H1 (cell line): Measurements from ENCODE around the gene INAFM2. TPM values are rescaled to one million over a fixed set of nuclear protein-coding genes. Genes with fewer than 3 reads are reported as not detected.

Experiments used
- CTCF ChIA-PET: fragments of 300-600 bp; sonication (Branson Sonifier 250); formaldehyde crosslinking; loops from one replicate; lab custom pipeline; 2021; ENCODE audit not compliant: partially characterized antibody; lab: Charles Lee
- POLR2A ChIA-PET: fragments of 300-600 bp; sonication (Branson Sonifier 250); formaldehyde crosslinking; loops from one replicate; lab custom pipeline; 2021; ENCODE audit warnings: inconsistent platforms; ENCODE audit not compliant: partially characterized antibody; lab: Charles Lee
- DNase-seq, 2 experiments: peaks; one replicate each; pipeline versions ENCODE4 v3.0.0 to v3.0.0-alpha.2; 2010 to 2022; ENCODE audit warnings: low spot score in 2 of 2, low read depth in 1 of 2, mixed read lengths in 1 of 2
- FAIRE-seq: peaks from 2 replicates; lab custom pipeline; 2011; peaks lifted over from hg19 to GRCh38; lab: Jason Lieb, UNC
- H2AFZ ChIP-seq: 2 replicates; pipeline ENCODE4 v1.8.1; 2012; ENCODE audit warnings: low read length, inconsistent platforms
- H2AK5ac ChIP-seq: 2 replicates; pipeline ENCODE4 v1.6.1; 2013; ENCODE audit warnings: low read depth, low read length
- H2BK120ac ChIP-seq: replicated peaks from 2 replicates; pipeline ENCODE3; 2013; ENCODE audit warnings: low read depth, low read length, inconsistent platforms
- H2BK12ac ChIP-seq: 2 replicates; pipeline ENCODE4 v1.6.1; 2013; ENCODE audit warnings: low read depth, low read length
- H2BK15ac ChIP-seq: 2 replicates; pipeline ENCODE4 v1.6.1; 2013; ENCODE audit warnings: low read length
- H2BK20ac ChIP-seq: 2 replicates; pipeline ENCODE4 v1.6.1; 2013; ENCODE audit warnings: low read length
- H2BK5ac ChIP-seq: 2 replicates; pipeline ENCODE4 v1.6.1; 2013; ENCODE audit warnings: low read depth, low read length
- H3K14ac ChIP-seq: 2 replicates; pipeline ENCODE4 v1.6.1; 2013; ENCODE audit warnings: inconsistent platforms; ENCODE audit not compliant: insufficient read length
- H3K18ac ChIP-seq: 2 replicates; pipeline ENCODE4 v1.6.1; 2013; ENCODE audit warnings: low read length; ENCODE audit errors: extremely low read depth
- H3K23ac ChIP-seq: 2 replicates; pipeline ENCODE4 v1.6.1; 2013; ENCODE audit warnings: inconsistent platforms; ENCODE audit not compliant: insufficient read length
- H3K23me2 ChIP-seq: 2 replicates; pipeline ENCODE4 v1.6.1; 2013; ENCODE audit warnings: low read depth, low read length
- H3K27ac ChIP-seq: 2 replicates; pipeline ENCODE4 v1.6.1; 2011; ENCODE audit warnings: low read depth, low read length, inconsistent platforms
- H3K27me3 ChIP-seq, 4 experiments: replicated peaks in 1 of 4; 1 replicate in 1 of 4; 2 replicates in 3 of 4; pipeline versions ENCODE4 v1.6.1 to v1.8.1; 2011 to 2013; ENCODE audit warnings: low read length in 3 of 4, mild to moderate bottlenecking in 3 of 4, inconsistent platforms in 2 of 4, mixed read lengths in 2 of 4, moderate library complexity in 1 of 4; ENCODE audit not compliant: control insufficient read depth in 3 of 4, insufficient read depth in 3 of 4; ENCODE audit errors: extremely low read depth in 1 of 4
- H3K36me3 ChIP-seq, 4 experiments: 2 replicates each; pipeline versions ENCODE4 v1.6.1 to v1.8.1; 2011 to 2013; ENCODE audit warnings: mild to moderate bottlenecking in 4 of 4, low read length in 3 of 4, moderate library complexity in 2 of 4, control low read depth in 1 of 4, inconsistent platforms in 1 of 4; ENCODE audit not compliant: insufficient read depth in 4 of 4, control insufficient read depth in 2 of 4
- H3K4ac ChIP-seq: replicated peaks from 2 replicates; pipeline ENCODE3; 2013; ENCODE audit warnings: low read length, low read depth, mixed read lengths, inconsistent platforms; ENCODE audit not compliant: insufficient read length
- H3K4me1 ChIP-seq, 4 experiments: replicated peaks in 1 of 4; 1 replicate in 1 of 4; 2 replicates in 3 of 4; pipeline versions ENCODE4 v1.6.1 to v1.8.1; 2011 to 2013; ENCODE audit warnings: low read length in 3 of 4, inconsistent platforms in 2 of 4, mixed read lengths in 1 of 4; ENCODE audit not compliant: insufficient read depth in 4 of 4, control insufficient read depth in 3 of 4
- H3K4me2 ChIP-seq, 2 experiments: 2 replicates each; pipeline versions ENCODE4 v1.6.1 to v1.8.1; 2011 to 2013; ENCODE audit warnings: low read depth in 2 of 2, low read length in 2 of 2, control low read depth in 1 of 2, inconsistent platforms in 1 of 2, mild to moderate bottlenecking in 1 of 2; ENCODE audit not compliant: insufficient read depth in 1 of 2
- H3K4me3 ChIP-seq, 4 experiments: fragments of 200-600, 300-600 bp in 1 of 4; sonication (generic), shearing (Covaris generic), sonication (Bioruptor Twin) in 1 of 4; 2 replicates each; pipeline versions ENCODE4 v1.5.1 to v1.8.1; 2011 to 2016; ENCODE audit warnings: low read length in 4 of 4, low read depth in 3 of 4, control low read depth in 2 of 4, inconsistent platforms in 2 of 4, mild to moderate bottlenecking in 2 of 4, mixed read lengths in 1 of 4, moderate library complexity in 1 of 4; ENCODE audit not compliant: insufficient read depth in 2 of 4; ENCODE audit errors: extremely low read depth in 1 of 4
- H3K56ac ChIP-seq: replicated peaks from 2 replicates; pipeline ENCODE3; 2013; ENCODE audit warnings: low read depth, mild to moderate bottlenecking, mixed read lengths, low read length, inconsistent platforms; ENCODE audit not compliant: insufficient read length
- H3K79me1 ChIP-seq: 2 replicates; pipeline ENCODE4 v1.6.1; 2013; ENCODE audit warnings: low read depth, low read length, control low read depth
- H3K79me2 ChIP-seq, 2 experiments: 2 replicates each; pipeline versions ENCODE4 v1.6.1 to v1.8.1; 2012 to 2013; ENCODE audit warnings: low read length in 2 of 2, mild to moderate bottlenecking in 2 of 2, inconsistent platforms in 1 of 2; ENCODE audit not compliant: insufficient read depth in 2 of 2, control insufficient read depth in 1 of 2
- H3K9ac ChIP-seq, 4 experiments: replicated peaks in 1 of 4; 1 replicate in 1 of 4; 2 replicates in 3 of 4; pipeline versions ENCODE4 v1.6.1 to v1.8.1; 2011 to 2013; ENCODE audit warnings: low read depth in 3 of 4, low read length in 3 of 4, control low read depth in 2 of 4, mild to moderate bottlenecking in 2 of 4, moderate library complexity in 2 of 4, inconsistent platforms in 1 of 4; ENCODE audit errors: extremely low read depth in 1 of 4
- H3K9me3 ChIP-seq, 2 experiments: 2 replicates each; pipeline versions ENCODE4 v1.6.1 to v1.8.1; 2012 to 2013; ENCODE audit warnings: mild to moderate bottlenecking in 2 of 2, moderate library complexity in 2 of 2, control low read depth in 1 of 2, inconsistent platforms in 1 of 2, low read depth in 1 of 2, low read length in 1 of 2, mixed read lengths in 1 of 2; ENCODE audit not compliant: insufficient read depth in 2 of 2
- H4K20me1 ChIP-seq, 2 experiments: replicated peaks in 1 of 2; 2 replicates each; pipeline versions ENCODE3 to v1.8.1; 2011 to 2013; ENCODE audit warnings: inconsistent platforms in 2 of 2, low read length in 2 of 2, mild to moderate bottlenecking in 1 of 2; ENCODE audit not compliant: insufficient read depth in 2 of 2, control insufficient read depth in 1 of 2
- H4K5ac ChIP-seq: 2 replicates; pipeline ENCODE4 v1.6.1; 2013; ENCODE audit warnings: low read length, low read depth, mixed read lengths, inconsistent platforms; ENCODE audit not compliant: insufficient read length
- H4K8ac ChIP-seq: 2 replicates; pipeline ENCODE4 v1.8.0; 2013; ENCODE audit warnings: mild to moderate bottlenecking, moderate library complexity, low read length, inconsistent platforms; ENCODE audit not compliant: insufficient read depth; ENCODE audit errors: extremely low read depth
- H4K91ac ChIP-seq: replicated peaks from 2 replicates; pipeline ENCODE3; 2013; ENCODE audit warnings: low read length, mixed read lengths, inconsistent platforms; ENCODE audit not compliant: insufficient read length
- CEBPB ChIP-seq: IDR thresholded peaks from 2 replicates; pipeline ENCODE4 v1.6.1; 2012; ENCODE audit warnings: low read depth, low read length
- ZNF274 ChIP-seq: IDR thresholded peaks from 2 replicates; pipeline ENCODE4 v1.7.0; 2012; ENCODE audit warnings: low read length, borderline replicate concordance; ENCODE audit errors: extremely low read depth
- WGBS, 2 experiments: shearing (Covaris generic) in 1 of 2; methylation state at CpG; one replicate each; pipeline versions ENCODE4 v1.1.6 to v1.1.7; 2013 to 2015; ENCODE audit warnings: low lambda C conversion rate in 2 of 2, mixed read lengths in 2 of 2, inconsistent platforms in 1 of 2, low coverage in 1 of 2, missing lambda C conversion rate in 1 of 2; ENCODE audit not compliant: insufficient replicate concordance in 2 of 2, insufficient coverage in 1 of 2, insufficient read length in 1 of 2; ENCODE audit errors: extremely low coverage in 1 of 2, missing lambda C conversion rate in 1 of 2; 5-methylcytosine and 5-hydroxymethylcytosine counted together
- polyA plus RNA-seq, 7 experiments: library from polyadenylated mRNA; depleted of rRNA in 3 of 7; stranded (reverse) in 5 of 7; unstranded in 2 of 7; fragments of >200 nt in 5 of 7; fragments of 200-250 nt in 2 of 7; gene quantifications; 1 replicate in 5 of 7; 2 replicates in 1 of 7; 4 replicates in 1 of 7; pipeline versions ENCODE4 v1.2.1 to v1.2.3, GENCODE V29; 2011 to 2013; ENCODE audit warnings: missing spikeins in 2 of 7, mixed read lengths in 2 of 7
- total RNA-seq: library from RNA; stranded (reverse); fragmentation: NEBNext Ultra II Directional; extraction: Animal tissue kit (Norgen Biotek cat#: 25700); gene quantifications from 2 replicates; pipeline ENCODE4 v1.2.1, GENCODE V29; 2021

The INAFM2 gene
- total and polyA plus RNA-seq, 2 of the 8 experiments (the other 6 are each of a cell fraction or from before 2014, with no cell fraction given), result 15.3 to 35.1 TPM

- FAIRE-seq (no peak), DNase-seq (no peak)
- Histone ChIP-seq H2AK5ac (no peak overlapping the region), H3K4me3 (no peak overlapping the region), H3K18ac (no peak overlapping the region), H4K20me1 (no peaks in the 10 kb centered on the region), H4K5ac (no peak overlapping the region), H3K14ac (no peak overlapping the region), H3K4ac (no peak overlapping the region), H2AFZ (no peak overlapping the region), H4K8ac (no peak overlapping the region; the same call in 1 of the 2 replicates), H2BK20ac (no peak overlapping the region), H3K4me1 (peaks cover 0 to 7% (median under 1%) of the 10 kb centered on the region in 4 experiments; a peak in 4 of 7 replicates), H3K27me3 (no peaks in the 10 kb centered on the region), H2BK12ac (0 out of 2 replicates have a peak overlapping the region, but pooled peaks have one; percentile 39), H3K4me2 (no peak overlapping the region), H3K23ac (no peak overlapping the region), H2BK5ac (no peak overlapping the region), H4K91ac (no peak overlapping the region), H3K79me2 (no peaks in the 10 kb centered on the region), H3K9me3 (no peaks in the 10 kb centered on the region), H3K23me2 (peaks cover 2% of the 10 kb centered on the region; the same call in 1 of the 2 replicates), H2BK15ac (no peak overlapping the region), H3K9ac (no peak overlapping the region), H3K79me1 (no peaks in the 10 kb centered on the region), H3K36me3 (no peaks in the 10 kb centered on the region), H3K56ac (no peak overlapping the region), H2BK120ac (no peak overlapping the region), H3K27ac (no peak overlapping the region)
- TF ChIP-seq CEBPB, result no peak
- no peak for TF ChIP-seq ZNF274
- CTCF ChIA-PET, result interaction anchor here (0.7 to 27.4 kb wide), 11 partner anchors 6 to 232 kb away, joined by 3 to 584 read pairs (median 184); partner anchors contain the start of genes ANKRD63, CCDC9B, DISP2 and INAFM2
- POLR2A ChIA-PET, result interaction anchor here (0.6 to 1.0 kb wide), 2 partner anchors 22 to 167 kb away, joined by 3 read pairs; no protein-coding TSS in a partner anchor
- WGBS, 2 experiments, result 89% methylated on average over 6 of the region's 6 CpGs; no CpG with 5 or more reads in 1 of the 2 experiments
These were observed 22.5 kb downstream of the INAFM2 start for GRCh38 chr15:40345867-40346578.
